C4-2B (cell line): Measurements from ENCODE around the gene IGF2R.

ENCODE experiments used
- H3K27ac ChIP-seq: fragments of 450-650 bp; 2 replicates; pipeline ENCODE4 v1.5.1; 2017
- CTCF ChIP-seq: fragments of 450-650 bp; conservative IDR thresholded peaks from 2 replicates; pipeline ENCODE4 v1.5.1; 2017; ENCODE audit warnings: mild to moderate bottlenecking
- ZFX ChIP-seq: fragments of 450-650 bp; IDR thresholded peaks from 2 replicates; pipeline ENCODE4 v1.6.1; 2017

The IGF2R gene

GRCh38 chr6:159983641-159984080 lies 14.8 kb downstream of the IGF2R start:
- TF ChIP-seq CTCF, result no peak
- TF ChIP-seq ZFX, result no peak
- H3K27ac ChIP-seq, result no peak overlapping the region

- H3K27ac ChIP-seq, result no peak overlapping the region
- no peak for TF ChIP-seq ZFX
- no peak for TF ChIP-seq CTCF
Measured at GRCh38 chr6:159984268-159984786, 15.4 kb downstream of the IGF2R start.

- no peak for TF ChIP-seq ZFX
- TF ChIP-seq CTCF, result no peak
- no peak overlapping the region for H3K27ac ChIP-seq
Measured at GRCh38 chr6:159985296-159985945, 16.5 kb downstream of the IGF2R start.

- H3K27ac ChIP-seq, result no peak overlapping the region; the same call in 1 of the 2 replicates
Measured at GRCh38 chr6:159988983-159989454, 20.1 kb downstream of the IGF2R start.

GRCh38 chr6:159989492-159990480 lies 20.9 kb downstream of the IGF2R start:
- no peak overlapping the region; the same call in 1 of the 2 replicates for H3K27ac ChIP-seq
- TF ChIP-seq CTCF, result no peak
- TF ChIP-seq ZFX, result no peak

More at GRCh38 chr6:159988983-159989454, 20.1 kb downstream of the IGF2R start:
- TF ChIP-seq ZFX (no peak), CTCF (no peak)

GRCh38 chr6:159992366-159992765 lies 23.5 kb downstream of the IGF2R start:
- TF ChIP-seq ZFX, result no peak
- TF ChIP-seq CTCF, result no peak
- no peak overlapping the region for H3K27ac ChIP-seq

- TF ChIP-seq CTCF (no peak), ZFX (no peak)
- H3K27ac ChIP-seq, result no peak overlapping the region
Measured at GRCh38 chr6:159995405-159995804, 26.5 kb downstream of the IGF2R start.
